HG02678 (cell line): ENCODE data around the gene ICE1.
A peak's percentile ranks its signal among the peaks of the same experiment; 100 is the strongest.
"Not testable (repeated sequence)": the region's sequence is repeated elsewhere in the genome, so short reads cannot be mapped to it uniquely, and the experiment has no call there.

Experiments
- ATAC-seq: cut with Tn5 transposase; IDR thresholded peaks from one replicate; pipeline ENCODE4 v1.9.1; 2021; ENCODE audit warnings: mild to moderate bottlenecking, moderate library complexity; ENCODE audit not compliant: unreplicated experiment

The ICE1 gene

GRCh38 chr5:5403741-5404140 lies 18.7 kb upstream of the ICE1 start:
- ATAC-seq: no peak

- no peak for ATAC-seq
These were observed 18.1 kb upstream of the ICE1 start for GRCh38 chr5:5404381-5404780.

- ATAC-seq: no peak
These were observed 17.0 kb upstream of the ICE1 start for GRCh38 chr5:5405441-5405840.

- ATAC-seq: no peak
These were observed 14.6 kb upstream of the ICE1 start for GRCh38 chr5:5407924-5408323.

GRCh38 chr5:5409151-5409810 lies 13.2 kb upstream of the ICE1 start:
- ATAC-seq: no peak

- not testable (repeated sequence) for ATAC-seq
These were observed 8.6 kb upstream of the ICE1 start for GRCh38 chr5:5413856-5414255.

GRCh38 chr5:5414999-5415398 lies 7.5 kb upstream of the ICE1 start:
- no peak for ATAC-seq

GRCh38 chr5:5416733-5417132 lies 5.7 kb upstream of the ICE1 start:
- no peak for ATAC-seq

GRCh38 chr5:5418006-5418405 lies 4.5 kb upstream of the ICE1 start:
- no peak for ATAC-seq

GRCh38 chr5:5418764-5419163 lies 3.7 kb upstream of the ICE1 start:
- no peak for ATAC-seq

GRCh38 chr5:5419291-5420210 lies 2.9 kb upstream of the ICE1 start:
- ATAC-seq: no peak

GRCh38 chr5:5420251-5420650 lies 2.2 kb upstream of the ICE1 start:
- no peak for ATAC-seq

GRCh38 chr5:5421149-5421960 lies 1.1 kb upstream of the ICE1 start:
- peak; percentile 12 for ATAC-seq

GRCh38 chr5:5422819-5423515 lies 490 bp downstream of the ICE1 start:
- peak; percentile 17 for ATAC-seq

- no peak for ATAC-seq
These were observed 1.1 kb downstream of the ICE1 start for GRCh38 chr5:5423586-5423985.

GRCh38 chr5:5424736-5425135 lies 2.3 kb downstream of the ICE1 start:
- no peak for ATAC-seq

- no peak for ATAC-seq
These were observed 7.7 kb downstream of the ICE1 start for GRCh38 chr5:5430136-5430535.

GRCh38 chr5:5432020-5432707 lies 9.7 kb downstream of the ICE1 start:
- no peak for ATAC-seq

- no peak for ATAC-seq
These were observed 13.8 kb downstream of the ICE1 start for GRCh38 chr5:5436203-5436760.
